ENCODE measurements around the gene MYH10. TPM values are rescaled to one million over a fixed set of nuclear protein-coding genes. Genes with fewer than 3 reads are reported as not detected.
A peak's percentile ranks its signal among the peaks of the same experiment; 100 is the strongest.

Gene MYH10
- total RNA-seq, 2 donors from 2014 or later, result 5.6 to 7.2 TPM

DNA sequence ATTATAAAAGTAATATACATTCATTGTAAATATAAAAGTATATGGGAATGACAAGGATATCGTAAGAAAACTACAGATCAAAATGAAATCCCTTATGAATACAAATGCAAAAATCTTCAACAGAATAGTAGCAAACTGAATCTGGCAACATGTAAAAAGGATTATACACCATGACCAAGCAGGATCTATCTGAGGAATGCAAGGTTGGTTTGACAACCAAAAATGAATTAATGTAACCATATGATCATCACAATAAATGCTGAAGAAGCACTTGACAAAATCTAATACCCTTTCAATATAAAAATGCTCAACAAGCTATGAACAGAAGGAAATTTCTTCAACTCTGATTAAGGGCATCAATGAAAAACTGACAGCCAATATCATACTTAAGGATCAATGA lies 146.1 kb downstream of the MYH10 start:
- ATAC-seq, result no peak
- intact Hi-C loops (cut with DNase I, micrococcal nuclease), result no loop called here
- DNase-seq, result no peak

DNA sequence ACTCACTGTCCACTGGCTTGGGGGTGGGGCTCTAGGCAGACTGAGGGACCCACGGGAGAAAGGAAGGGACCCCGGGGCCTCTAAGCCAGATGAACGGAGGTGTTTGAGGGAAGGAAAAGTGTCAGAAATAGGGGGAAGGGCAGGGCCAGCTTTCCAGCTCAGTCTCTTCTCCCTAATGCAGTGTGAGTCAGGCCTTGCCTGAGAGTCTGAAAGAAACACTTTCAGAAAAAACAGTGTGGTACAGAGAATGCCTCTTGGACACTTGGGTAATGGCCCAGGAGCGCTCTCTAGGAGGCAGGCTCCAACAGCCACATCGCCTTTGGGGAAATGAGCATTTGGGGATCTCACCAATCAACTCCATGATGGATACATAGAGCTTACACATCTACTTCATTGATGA lies 148.0 kb downstream of the MYH10 start:
- ATAC-seq, result no peak
- intact Hi-C loops (cut with DNase I, micrococcal nuclease), result no loop called here
- no peak for DNase-seq

DNA sequence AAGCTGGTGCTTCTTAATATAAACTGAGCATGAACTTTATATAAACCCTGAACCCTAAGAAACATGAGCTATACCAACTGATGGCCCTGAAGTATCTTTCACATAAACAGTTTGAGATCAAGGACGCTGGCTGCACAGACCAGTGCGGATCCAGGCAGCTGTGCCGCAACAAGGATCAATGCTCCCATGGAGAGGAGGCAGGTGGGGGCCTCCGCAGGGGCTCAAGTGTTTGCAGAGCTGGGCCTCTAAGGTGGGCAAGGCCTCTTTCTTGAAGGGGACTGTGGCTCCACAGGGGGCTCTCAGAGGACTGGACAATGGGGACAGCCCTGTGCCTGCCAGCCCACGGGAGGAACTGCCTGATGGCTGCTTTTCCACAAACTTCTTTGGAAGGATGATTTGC lies 148.8 kb downstream of the MYH10 start:
- intact Hi-C loops (cut with DNase I, micrococcal nuclease), result no loop called here
- no peak for DNase-seq
- ATAC-seq, result no peak

DNA sequence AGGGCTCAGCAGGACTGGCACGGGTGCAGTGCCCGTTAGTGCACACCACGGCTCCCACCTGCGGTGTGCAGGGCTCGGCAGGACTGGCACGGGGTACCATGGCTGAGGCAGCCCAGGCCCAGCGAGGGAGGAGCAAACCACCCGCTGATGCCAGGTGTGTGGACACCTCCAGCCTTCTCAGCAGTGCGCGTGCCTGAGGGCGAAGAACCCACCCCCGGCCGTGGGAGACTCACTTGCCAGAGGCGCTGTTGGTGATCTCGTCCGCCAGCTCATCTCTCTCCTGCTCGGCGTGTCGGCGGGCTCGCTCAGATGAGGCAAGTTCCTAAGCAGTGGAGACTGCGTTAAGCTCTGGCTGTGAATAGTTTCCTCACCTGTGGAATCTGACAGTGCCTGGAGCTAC lies 149.4 kb downstream of the MYH10 start:
- intact Hi-C loops (cut with DNase I, micrococcal nuclease), result no loop called here
- ATAC-seq, result no peak

DNA sequence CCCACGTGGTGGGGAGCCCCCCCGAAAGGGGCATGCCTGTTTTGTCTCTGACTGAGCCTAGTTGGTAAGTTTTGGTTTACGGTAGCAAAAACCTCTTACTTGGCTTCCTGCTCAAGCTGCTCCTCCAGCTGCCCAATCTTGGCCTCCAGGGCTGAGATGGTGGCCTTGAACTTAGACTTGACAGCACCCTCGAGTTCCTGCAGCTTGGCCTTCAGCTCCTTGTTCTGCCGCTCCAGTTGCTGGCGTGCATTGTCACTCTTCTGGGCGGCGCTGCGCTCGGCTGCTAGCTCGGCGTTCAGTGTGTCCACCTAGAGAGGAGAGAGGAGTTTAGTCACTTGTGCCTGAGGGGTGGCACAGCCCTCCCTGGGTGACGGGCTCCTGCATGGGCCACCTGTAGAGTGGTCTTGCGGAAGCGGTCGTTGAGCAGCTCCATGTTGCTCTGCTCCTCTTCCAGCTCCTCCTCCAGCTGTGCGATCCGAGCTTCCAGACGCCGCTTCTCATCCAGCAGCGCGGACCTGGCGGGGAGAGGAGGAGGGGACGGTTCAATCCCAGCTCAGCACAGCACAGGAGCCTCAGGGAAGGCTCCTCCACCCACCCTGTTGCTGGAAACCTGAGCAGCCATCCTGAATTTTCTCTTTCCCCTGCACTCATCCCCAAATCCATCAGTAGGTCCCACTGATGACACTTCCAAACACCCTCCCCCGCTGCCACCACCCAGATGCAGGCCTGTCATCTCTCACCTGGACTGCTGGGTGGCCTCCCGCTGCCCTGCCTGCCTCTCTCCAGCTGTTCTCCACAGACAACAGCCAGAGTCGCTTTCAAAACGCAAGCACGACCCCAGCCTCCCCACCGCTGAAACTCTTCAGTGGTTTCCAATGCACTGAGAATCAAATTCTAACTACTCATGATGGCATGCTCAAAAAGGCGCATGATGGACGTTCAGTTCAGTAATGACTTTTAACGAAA lies 150.2 kb downstream of the MYH10 start:
- DNase-seq (no peak), ATAC-seq (no peak)
- intact Hi-C loops (cut with DNase I, micrococcal nuclease), result no loop called here

More for the DNA sequence above, 149.4 kb downstream of the MYH10 start:
- no peak for DNase-seq

DNA sequence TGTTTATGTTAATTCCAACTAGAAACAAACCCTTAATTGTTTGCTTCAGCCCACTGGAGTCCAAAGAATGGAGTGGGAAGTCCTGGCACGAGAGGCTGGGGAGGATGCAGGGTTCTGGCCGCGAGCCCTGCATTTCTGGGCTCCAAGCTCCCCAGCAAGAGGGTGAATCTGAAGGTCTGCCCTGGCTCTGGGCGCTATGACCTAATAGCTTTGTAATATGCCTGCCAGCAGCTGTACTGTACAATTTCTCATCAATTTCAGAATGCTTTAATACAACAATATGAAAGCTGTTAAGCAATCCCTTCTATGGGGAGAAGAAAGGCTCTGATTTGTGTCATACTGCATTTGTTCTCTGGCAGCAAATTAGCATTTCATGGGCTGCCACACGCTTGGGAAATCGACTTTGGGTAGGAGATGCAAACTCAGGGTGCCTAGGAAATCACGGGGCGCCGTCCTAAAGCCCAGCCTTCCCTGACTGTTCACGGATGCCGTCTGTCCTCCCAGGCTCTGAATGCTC lies 151.0 kb downstream of the MYH10 start:
- ATAC-seq (no peak), DNase-seq (peak in 1 of 2 donors; percentile 39)
- intact Hi-C loops (cut with DNase I, micrococcal nuclease), result no loop called here

DNA sequence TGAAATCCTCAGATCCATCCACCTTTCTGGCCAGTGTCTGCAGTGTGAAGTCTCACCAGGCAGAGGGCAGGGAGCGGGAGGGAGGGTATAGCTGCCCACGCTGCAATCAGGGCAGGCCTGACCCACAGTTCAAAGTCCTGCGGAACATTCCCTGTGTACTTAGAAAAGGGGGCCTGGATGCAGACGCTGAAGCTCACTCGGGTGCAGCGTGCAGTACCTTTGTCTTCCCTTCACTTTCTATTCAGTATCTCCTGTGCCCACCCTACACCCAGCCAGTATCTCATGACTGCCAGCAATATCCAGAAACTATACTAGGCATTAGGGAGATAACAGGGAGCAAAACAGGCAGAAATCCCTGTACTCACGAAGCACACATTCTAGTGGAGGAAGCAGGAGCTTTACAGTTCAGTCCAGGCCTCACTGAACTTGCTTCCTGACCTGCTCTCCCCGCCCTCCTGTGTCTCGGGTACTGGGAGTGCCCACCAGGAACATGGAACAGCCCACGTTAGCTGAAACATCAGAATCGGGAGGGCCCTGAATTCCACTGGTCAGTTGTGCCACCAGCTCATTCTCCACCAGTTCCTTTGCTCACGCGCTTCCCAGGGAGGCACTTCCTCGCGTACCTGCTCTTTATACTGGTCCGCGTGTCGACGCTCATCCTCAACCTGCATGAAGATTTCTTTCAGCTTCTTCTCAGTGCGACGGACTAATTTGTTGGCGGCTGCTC lies 152.6 kb downstream of the MYH10 start:
- ATAC-seq, result no peak
- intact Hi-C loops (cut with DNase I, micrococcal nuclease), result no loop called here
- no peak for DNase-seq

DNA sequence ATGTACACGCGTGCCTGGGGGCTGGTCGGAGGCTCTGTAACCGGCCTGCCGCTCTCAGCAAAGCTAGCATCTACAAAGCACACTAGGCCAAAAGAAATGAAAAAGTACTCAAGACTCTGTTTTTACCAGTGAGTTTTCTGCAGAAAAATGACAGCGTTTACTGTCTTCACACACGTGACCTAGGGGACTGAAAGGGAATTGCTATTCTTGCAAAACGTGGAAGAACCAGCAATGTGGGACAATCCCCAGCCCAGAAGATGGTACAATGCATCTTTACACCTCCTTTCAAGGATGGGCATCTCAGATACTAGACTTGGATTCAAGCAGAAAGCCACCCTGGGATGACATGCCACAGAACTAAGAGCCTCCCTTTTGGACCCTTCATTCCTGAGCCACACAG lies 153.4 kb downstream of the MYH10 start:
- no peak for ATAC-seq

DNA sequence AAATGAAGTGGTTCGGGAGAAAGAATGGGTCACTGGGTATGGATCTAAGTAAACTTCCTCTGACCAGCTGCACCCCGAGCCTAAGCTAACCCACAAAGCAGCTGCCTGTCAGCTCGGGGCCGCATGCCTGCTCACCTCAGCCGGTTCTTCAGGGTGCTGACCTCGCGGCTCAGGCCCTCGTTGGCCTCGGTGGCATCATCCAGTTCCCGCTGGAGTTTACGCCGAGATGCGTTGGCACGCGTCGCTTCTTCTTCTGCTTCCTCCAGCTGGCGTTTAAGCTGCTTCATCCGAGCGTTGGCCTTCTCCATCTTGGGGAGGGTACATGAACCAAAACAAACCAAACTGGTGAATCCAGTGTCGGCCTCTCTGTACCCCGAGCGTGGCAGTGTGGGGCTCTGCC lies 153.8 kb downstream of the MYH10 start:
- intact Hi-C loops (cut with DNase I, micrococcal nuclease), result no loop called here
- ATAC-seq (no peak), DNase-seq (no peak)

More for the DNA sequence above, 153.4 kb downstream of the MYH10 start:
- no peak for DNase-seq
- intact Hi-C loops (cut with DNase I, micrococcal nuclease), result no loop called here

DNA sequence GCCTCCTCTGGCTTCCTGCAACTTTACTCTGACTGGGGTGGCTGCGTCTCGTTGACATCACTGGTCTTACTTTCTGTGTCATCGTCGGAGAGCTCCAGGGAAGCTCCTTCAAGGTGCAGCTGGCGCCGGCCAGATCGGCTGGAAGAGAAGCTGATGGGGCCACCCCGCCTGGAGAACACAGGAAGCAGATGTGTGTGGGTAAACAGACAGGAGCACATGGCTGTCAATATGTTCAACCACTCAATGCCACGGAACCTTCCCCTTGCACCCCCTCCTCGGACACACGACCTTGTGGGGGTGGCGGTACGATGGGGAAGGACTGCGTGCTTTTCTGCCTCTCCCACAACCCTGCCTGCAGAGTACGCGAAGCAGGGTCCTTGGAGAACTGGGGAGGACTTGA lies 154.7 kb downstream of the MYH10 start:
- DNase-seq (no peak), ATAC-seq (no peak)
- intact Hi-C loops (cut with DNase I, micrococcal nuclease), result no loop called here

DNA sequence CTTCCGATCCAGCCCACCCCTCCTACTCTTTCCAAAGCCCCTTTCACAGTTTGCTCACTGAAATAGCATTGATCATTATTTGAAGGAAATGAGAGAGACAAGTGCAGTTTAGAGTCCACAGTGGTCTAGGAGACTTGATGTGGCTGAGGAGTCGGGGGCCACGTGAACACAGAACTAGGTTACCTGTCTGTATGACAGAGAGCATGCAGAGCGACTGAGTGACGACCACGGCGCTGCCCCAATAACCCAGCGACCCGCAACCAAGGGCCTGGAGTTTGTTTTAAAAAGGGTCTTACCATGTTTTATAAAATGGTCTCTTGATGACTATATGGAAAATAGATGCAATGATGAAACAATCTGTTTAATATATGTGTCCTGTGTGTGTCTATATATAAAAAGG lies 155.3 kb downstream of the MYH10 start:
- no peak for ATAC-seq
- intact Hi-C loops (cut with DNase I, micrococcal nuclease), result no loop called here
- no peak for DNase-seq

DNA sequence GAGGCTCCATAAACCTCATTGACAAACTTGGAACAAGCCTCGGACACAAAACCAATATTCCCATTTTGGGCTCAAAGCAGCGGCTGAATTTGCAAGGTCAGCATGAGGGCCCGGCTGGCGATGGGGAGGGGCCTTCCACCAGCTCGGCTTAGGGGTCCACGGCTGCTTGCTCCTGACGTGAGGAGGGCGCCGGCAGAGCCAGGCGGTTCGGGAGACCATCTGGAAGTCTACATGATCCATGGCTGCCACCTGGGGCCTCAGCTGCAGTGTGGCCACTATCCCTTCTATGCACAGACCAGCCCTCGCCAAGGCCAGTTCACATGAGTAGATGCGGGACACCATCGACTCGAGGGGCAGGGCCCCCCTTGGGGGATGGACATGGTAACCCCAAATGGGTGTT lies 155.7 kb downstream of the MYH10 start:
- ATAC-seq (no peak), DNase-seq (no peak)
- intact Hi-C loops (cut with DNase I, micrococcal nuclease), result no loop called here

DNA sequence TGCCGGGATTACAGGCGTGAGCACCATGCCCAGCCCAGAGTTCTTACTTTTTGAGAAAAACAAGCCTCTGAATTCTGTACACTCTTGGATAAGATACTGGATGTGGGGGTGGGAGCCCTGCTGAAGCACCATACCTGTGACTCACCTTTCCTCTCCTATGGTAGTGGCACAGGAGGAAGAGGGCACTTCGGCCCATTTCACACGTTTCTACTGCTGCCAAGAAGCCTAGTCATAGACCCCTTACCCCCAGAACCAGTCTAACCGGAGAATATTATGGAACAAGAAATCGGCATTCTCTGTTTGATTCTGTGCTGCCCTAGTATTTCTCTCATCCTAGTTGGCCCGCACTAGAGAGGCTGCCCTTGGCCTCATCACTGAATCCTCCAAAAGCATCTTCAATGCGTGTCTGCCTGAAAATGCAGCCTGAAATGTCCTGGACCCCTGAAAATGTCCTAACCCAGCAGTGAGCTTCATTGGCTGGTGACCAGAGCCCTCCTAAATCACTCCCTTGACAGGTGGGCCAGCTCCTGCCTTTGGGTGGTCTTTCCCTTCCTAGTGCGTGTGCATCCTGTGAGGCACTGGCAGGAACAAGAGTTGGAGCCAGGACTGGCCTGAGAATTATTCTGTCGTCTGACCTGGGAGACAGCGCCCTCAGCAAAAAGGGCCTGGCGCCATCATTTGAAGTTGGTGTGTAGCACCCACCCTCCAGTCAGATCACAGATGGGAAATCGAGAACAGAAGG lies 156.9 kb downstream of the MYH10 start:
- DNase-seq (no peak), ATAC-seq (no peak)
- intact Hi-C loops (cut with DNase I, micrococcal nuclease), result no loop called here

DNA sequence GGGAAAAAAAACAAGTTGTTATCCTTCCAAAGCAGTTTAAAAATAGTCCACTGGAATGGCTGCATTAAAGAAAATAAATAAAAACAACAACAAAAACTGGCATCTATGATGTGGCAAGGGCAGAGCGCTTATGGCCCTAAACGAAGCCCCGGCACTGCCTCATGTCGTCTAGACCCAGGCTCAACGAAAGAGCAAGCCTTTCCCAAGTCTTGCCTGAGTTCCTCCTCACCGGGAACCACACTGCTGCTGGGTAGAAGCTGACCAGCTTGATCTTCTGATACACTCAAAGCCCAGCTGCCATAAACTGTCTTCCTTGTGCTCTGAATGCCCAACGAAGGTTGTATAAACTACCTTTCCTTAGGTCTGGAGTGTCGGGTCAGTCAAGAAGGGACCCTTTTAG lies 157.9 kb downstream of the MYH10 start:
- intact Hi-C loops (cut with DNase I, micrococcal nuclease), result no loop called here
- no peak for ATAC-seq
- no peak for DNase-seq

DNA sequence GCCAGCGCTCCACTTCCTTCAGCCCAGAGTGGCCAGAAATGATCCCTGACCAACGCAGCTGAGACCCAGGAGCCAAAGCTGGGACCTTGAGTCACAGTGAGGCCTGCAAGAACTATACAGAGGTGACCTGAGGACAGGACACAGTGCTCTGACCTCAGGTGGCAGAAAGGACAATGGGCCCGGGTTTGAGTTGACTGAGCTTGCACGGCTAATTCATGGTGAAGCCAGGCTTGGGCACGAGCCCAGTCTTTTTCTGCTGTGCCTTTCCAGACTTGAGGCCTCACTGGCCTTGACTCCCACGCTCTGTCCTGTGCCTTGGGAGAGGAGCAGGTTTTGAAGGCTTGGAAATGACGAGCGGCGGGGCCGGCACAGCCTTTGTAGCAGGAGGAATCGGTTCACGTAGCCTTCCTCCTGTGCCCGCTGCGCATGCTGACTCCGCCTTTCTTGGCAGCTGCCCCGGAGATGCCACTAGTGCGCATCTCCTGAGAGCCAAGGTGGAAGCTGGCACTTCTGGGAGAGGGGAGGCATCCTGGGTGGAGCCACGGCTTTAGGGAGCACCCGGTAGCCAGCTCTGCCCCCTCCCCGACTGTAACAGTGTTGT lies 160.0 kb downstream of the MYH10 start:
- DNase-seq (no peak), ATAC-seq (peak; percentile 14)
- intact Hi-C loops (cut with DNase I, micrococcal nuclease), result no loop called here

DNA sequence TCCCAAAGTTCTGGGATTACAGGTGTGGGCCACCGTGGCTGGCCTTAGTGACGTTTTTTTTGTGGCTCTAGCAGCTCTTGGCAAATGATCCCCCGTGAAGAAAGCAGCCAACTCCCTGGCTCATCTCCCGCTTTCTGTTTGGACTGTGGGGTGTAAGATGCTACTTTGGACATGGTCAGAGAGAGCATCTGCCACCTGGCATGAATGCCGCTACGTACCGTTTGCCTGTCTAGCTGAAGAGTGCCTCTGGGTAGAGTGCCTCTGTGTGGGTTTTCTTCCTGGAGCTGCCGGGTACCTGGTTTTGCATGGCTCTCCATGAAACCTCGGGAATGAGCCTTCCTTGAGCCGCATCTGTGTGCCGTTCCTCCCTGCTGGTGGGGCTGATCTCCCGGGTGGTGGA lies 160.6 kb downstream of the MYH10 start:
- ATAC-seq, result no peak
- no peak for DNase-seq
- intact Hi-C loops (cut with DNase I, micrococcal nuclease), result no loop called here

DNA sequence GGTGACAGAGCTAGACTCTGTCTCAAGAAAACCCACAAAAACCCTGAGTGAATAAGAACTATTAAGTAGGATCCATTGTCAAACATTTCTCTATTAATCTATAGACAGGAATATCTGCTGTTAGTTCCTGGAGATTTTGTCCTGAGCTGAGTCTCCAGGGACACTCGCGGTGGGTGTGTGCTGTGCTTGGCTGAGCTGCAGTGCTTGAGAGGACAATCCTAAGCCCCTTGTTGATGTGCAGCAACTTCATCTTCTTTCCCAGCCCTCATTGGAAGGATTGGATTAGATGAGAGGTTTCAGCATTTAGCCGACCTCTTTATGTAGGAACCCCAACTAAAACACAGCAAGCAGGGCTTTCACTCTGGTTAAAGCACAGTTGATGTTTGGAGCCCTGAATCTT lies 161.5 kb downstream of the MYH10 start:
- intact Hi-C loops (cut with DNase I, micrococcal nuclease), result no loop called here
- no peak for DNase-seq
- no peak for ATAC-seq

DNA sequence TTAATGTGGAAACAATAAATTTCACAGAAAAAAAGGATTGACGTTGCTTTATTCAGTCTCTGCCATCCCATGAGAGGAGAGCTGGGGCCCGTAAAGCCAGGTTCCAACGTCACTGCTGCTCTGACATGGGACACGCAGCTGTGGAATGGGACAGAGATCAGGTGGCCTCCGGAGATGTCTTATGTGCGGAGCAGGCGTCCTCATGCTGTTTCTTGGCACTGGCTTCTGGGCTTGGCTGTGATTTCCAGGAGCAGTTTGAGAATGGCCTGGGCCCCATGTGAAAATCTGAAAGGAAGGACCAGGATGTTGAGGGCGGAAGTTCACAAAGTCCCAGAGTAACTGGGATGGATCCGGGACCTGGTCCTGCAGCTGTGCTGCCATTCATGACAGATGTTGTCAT lies 162.4 kb downstream of the MYH10 start:
- DNase-seq, result no peak
- intact Hi-C loops (cut with DNase I, micrococcal nuclease), result no loop called here
- no peak for ATAC-seq

DNA sequence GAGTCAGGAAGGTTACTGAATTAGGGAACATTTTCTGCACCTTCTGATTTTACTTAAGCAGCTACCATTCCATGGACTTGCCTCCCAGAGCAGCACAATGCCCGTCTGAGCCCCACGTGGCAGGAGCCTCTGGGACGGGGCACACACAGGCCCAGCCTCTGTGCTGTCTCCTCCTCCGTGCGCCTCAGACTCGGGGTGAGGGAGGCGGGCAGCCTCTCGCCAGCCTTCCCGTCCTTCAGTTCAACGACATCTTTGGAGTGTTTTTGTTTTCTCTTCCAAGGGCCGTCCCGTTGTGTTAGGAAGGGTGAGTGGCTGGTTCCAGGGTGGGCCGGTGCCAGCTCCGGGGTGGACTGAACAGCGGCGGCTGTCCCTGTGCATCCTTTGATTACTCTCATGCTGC lies 163.0 kb downstream of the MYH10 start:
- intact Hi-C loops (cut with DNase I, micrococcal nuclease), result no loop called here
- ATAC-seq, result no peak

More for the DNA sequence above, 163.0 kb downstream of the MYH10 start:
- no peak for DNase-seq

Data from left colon (tissue), 2 donors.